ENCODE data around the gene CADM1.
"Not testable (repeated sequence)": the region's sequence is repeated elsewhere in the genome, so short reads cannot be mapped to it uniquely, and the experiment has no call there.

The CADM1 gene

GRCh38 chr11:115474306-115474705 is 29.9 kb downstream of the CADM1 start:
- not testable (repeated sequence) for H3K4me3 ChIP-seq (ENCODE audit: low read length)

DNA sequence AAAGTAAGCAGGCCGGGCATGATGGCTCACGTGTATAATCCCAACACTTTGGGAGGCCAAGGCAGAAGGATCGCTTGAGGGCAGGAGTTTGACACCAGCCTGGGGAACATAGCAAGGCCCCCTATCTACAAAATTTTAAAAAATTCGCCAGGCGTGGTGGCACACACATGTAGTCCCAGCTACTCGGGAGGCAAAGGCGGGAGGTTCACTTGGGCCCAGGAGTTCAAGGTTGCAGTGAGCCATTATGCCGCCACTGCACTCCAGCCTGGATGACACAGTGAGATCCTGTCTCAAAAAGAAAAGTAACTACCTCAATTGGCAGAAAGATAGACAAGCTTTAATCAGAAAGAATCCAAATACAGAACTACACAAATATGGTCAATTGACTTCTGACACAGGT is 31.0 kb downstream of the CADM1 start:
- no peaks in the 10 kb centered on the region for H3K9me3 ChIP-seq (ENCODE audit: control insufficient read depth, low read length)
- no peak overlapping the region for H3K4me3 ChIP-seq (ENCODE audit: low read length)
- no peak overlapping the region for H3K9ac ChIP-seq (ENCODE audit: low read length)
- no peaks in the 10 kb centered on the region for H3K27me3 ChIP-seq (replicated peaks; ENCODE audit: control insufficient read depth, insufficient read depth, low read length)
- DNase-seq (ENCODE audit: low read depth): no peak
- H3K4me1 ChIP-seq (ENCODE audit: control insufficient read depth, insufficient read depth, low read length): no peaks in the 10 kb centered on the region
- no peaks in the 10 kb centered on the region for H3K36me3 ChIP-seq (ENCODE audit: control insufficient read depth, insufficient read depth, low read length, severe bottlenecking)

More at GRCh38 chr11:115474306-115474705, 29.9 kb downstream of the CADM1 start:
- not testable (repeated sequence) for H3K4me1 ChIP-seq (ENCODE audit: control insufficient read depth, insufficient read depth, low read length); DNase-seq (ENCODE audit: low read depth); H3K9me3 ChIP-seq (ENCODE audit: control insufficient read depth, low read length); H3K9ac ChIP-seq (ENCODE audit: low read length); H3K27me3 ChIP-seq (replicated peaks; ENCODE audit: control insufficient read depth, insufficient read depth, low read length); H3K36me3 ChIP-seq (ENCODE audit: control insufficient read depth, insufficient read depth, low read length, severe bottlenecking)

DNA sequence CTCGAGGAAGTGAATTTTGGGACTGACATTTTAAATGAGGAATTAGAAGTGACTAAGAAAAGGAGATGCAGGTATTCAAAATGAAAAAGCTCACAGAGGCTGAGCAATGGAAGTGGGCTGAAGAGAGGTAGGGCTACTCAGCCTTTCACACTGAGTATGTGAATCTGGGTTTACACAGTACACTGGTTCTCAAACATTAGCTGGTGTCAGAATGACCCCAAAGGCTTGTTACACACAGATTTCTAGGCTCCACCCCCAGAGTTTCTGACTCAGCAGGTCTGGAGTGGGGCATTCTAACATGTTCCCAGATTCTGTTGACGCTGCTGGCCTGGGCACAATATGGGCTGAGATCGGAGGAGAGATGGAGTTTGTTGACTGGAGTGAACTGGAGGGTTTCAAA is 32.8 kb downstream of the CADM1 start:
- Histone ChIP-seq H3K4me3 (ENCODE audit: low read length) (no peak overlapping the region), H3K4me1 (ENCODE audit: control insufficient read depth, insufficient read depth, low read length) (no peaks in the 10 kb centered on the region), H3K36me3 (ENCODE audit: control insufficient read depth, insufficient read depth, low read length, severe bottlenecking) (no peaks in the 10 kb centered on the region), H3K27me3 (replicated peaks; ENCODE audit: control insufficient read depth, insufficient read depth, low read length) (no peaks in the 10 kb centered on the region), H3K9me3 (ENCODE audit: control insufficient read depth, low read length) (no peaks in the 10 kb centered on the region), H3K9ac (ENCODE audit: low read length) (no peak overlapping the region)
- no peak for DNase-seq (ENCODE audit: low read depth)

- Histone ChIP-seq H3K9ac (ENCODE audit: low read length) (no peak overlapping the region), H3K4me1 (ENCODE audit: control insufficient read depth, insufficient read depth, low read length) (no peaks in the 10 kb centered on the region), H3K9me3 (ENCODE audit: control insufficient read depth, low read length) (no peaks in the 10 kb centered on the region), H3K27me3 (replicated peaks; ENCODE audit: control insufficient read depth, insufficient read depth, low read length) (no peaks in the 10 kb centered on the region), H3K4me3 (ENCODE audit: low read length) (no peak overlapping the region), H3K36me3 (ENCODE audit: control insufficient read depth, insufficient read depth, low read length, severe bottlenecking) (no peaks in the 10 kb centered on the region)
- no peak for DNase-seq (ENCODE audit: low read depth)
These were observed 33.3 kb downstream of the CADM1 start for GRCh38 chr11:115470928-115471327.

- H3K4me1 ChIP-seq (ENCODE audit: control insufficient read depth, insufficient read depth, low read length): no peaks in the 10 kb centered on the region
- H3K4me3 ChIP-seq (ENCODE audit: low read length): no peak overlapping the region
- H3K9me3 ChIP-seq (ENCODE audit: control insufficient read depth, low read length): no peaks in the 10 kb centered on the region
- no peaks in the 10 kb centered on the region for H3K27me3 ChIP-seq (replicated peaks; ENCODE audit: control insufficient read depth, insufficient read depth, low read length)
- no peaks in the 10 kb centered on the region for H3K36me3 ChIP-seq (ENCODE audit: control insufficient read depth, insufficient read depth, low read length, severe bottlenecking)
- no peak overlapping the region for H3K9ac ChIP-seq (ENCODE audit: low read length)
- no peak for DNase-seq (ENCODE audit: low read depth)
These were observed 34.9 kb downstream of the CADM1 start for GRCh38 chr11:115469361-115469760.

DNA sequence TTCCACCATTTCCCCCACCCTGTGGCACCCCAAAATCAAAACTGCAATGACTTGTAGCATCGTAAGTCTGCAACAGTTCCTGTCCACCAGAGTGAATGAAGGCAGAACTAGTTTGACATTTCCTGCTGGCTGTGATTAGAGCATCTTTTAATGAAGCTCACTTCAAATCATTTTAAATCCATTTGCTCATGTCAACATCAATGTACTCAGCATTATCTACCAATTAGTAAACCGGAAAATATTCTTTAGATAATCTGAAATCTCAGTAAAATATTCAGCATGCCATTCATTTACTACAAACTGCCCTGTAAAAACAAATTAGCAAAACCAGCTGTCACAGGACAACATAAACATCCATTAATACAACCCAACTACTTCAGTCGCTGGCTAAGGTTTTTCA is 38.1 kb downstream of the CADM1 start:
- Histone ChIP-seq H3K36me3 (ENCODE audit: control insufficient read depth, insufficient read depth, low read length, severe bottlenecking) (no peaks in the 10 kb centered on the region), H3K9me3 (ENCODE audit: control insufficient read depth, low read length) (no peaks in the 10 kb centered on the region), H3K4me3 (ENCODE audit: low read length) (no peak overlapping the region), H3K4me1 (ENCODE audit: control insufficient read depth, insufficient read depth, low read length) (no peaks in the 10 kb centered on the region), H3K9ac (ENCODE audit: low read length) (no peak overlapping the region), H3K27me3 (replicated peaks; ENCODE audit: control insufficient read depth, insufficient read depth, low read length) (no peaks in the 10 kb centered on the region)
- DNase-seq (ENCODE audit: low read depth): no peak

DNA sequence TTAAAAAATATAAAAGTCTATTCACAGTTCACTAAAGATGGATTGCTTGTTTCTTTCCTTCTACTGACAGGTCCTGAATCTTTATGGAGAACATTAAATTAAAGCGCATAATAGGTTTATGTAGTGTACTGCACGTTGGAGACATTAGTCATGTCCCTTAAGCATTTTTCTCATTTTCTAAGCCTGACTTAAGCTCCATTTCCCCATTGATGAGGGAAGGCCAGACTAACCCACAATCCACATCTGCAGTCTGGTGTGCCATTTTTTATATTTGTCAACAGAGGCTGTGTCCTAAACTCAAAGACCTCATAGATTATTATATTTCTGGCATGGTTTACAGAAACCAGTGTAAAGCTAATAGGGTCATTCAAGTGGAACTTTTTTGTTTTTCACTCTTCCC is 39.9 kb downstream of the CADM1 start:
- Histone ChIP-seq H3K9me3 (ENCODE audit: control insufficient read depth, low read length) (no peaks in the 10 kb centered on the region), H3K27me3 (replicated peaks; ENCODE audit: control insufficient read depth, insufficient read depth, low read length) (no peaks in the 10 kb centered on the region), H3K9ac (ENCODE audit: low read length) (no peak overlapping the region), H3K4me3 (ENCODE audit: low read length) (no peak overlapping the region), H3K36me3 (ENCODE audit: control insufficient read depth, insufficient read depth, low read length, severe bottlenecking) (no peaks in the 10 kb centered on the region), H3K4me1 (ENCODE audit: control insufficient read depth, insufficient read depth, low read length) (no peaks in the 10 kb centered on the region)
- no peak for DNase-seq (ENCODE audit: low read depth)

DNA sequence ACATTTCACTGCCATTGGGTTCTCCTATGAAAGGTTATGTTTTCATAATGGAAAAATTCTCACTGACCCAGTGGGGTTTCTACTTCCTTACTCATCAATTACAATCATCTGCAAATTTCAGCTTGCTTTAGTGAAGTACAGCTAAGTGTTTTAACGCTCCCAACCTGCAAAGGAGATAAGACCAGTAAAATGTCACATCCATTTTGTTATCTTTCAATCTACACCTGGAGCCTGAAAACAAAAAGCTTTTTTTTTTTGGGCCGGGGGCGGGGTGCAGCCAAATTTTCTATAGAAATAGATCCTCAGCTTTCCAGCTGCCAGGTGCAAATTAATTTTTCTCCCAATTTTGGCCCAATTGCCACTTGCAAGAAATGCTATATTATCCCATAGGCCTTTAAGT is 40.6 kb downstream of the CADM1 start:
- H3K4me1 ChIP-seq (ENCODE audit: control insufficient read depth, insufficient read depth, low read length): no peaks in the 10 kb centered on the region
- no peak for DNase-seq (ENCODE audit: low read depth)

GRCh38 chr11:115462757-115463156 is 41.5 kb downstream of the CADM1 start:
- H3K9ac ChIP-seq (ENCODE audit: low read length): no peak overlapping the region
- H3K9me3 ChIP-seq (ENCODE audit: control insufficient read depth, low read length): no peaks in the 10 kb centered on the region
- no peak overlapping the region for H3K4me3 ChIP-seq (ENCODE audit: low read length)
- no peaks in the 10 kb centered on the region for H3K4me1 ChIP-seq (ENCODE audit: control insufficient read depth, insufficient read depth, low read length)
- DNase-seq (ENCODE audit: low read depth): no peak
- no peaks in the 10 kb centered on the region for H3K36me3 ChIP-seq (ENCODE audit: control insufficient read depth, insufficient read depth, low read length, severe bottlenecking)
- H3K27me3 ChIP-seq (replicated peaks; ENCODE audit: control insufficient read depth, insufficient read depth, low read length): no peaks in the 10 kb centered on the region

More for the DNA sequence above, 40.6 kb downstream of the CADM1 start:
- H3K4me3 ChIP-seq (ENCODE audit: low read length): no peak overlapping the region
- no peaks in the 10 kb centered on the region for H3K36me3 ChIP-seq (ENCODE audit: control insufficient read depth, insufficient read depth, low read length, severe bottlenecking)
- no peaks in the 10 kb centered on the region for H3K27me3 ChIP-seq (replicated peaks; ENCODE audit: control insufficient read depth, insufficient read depth, low read length)
- no peak overlapping the region for H3K9ac ChIP-seq (ENCODE audit: low read length)
- H3K9me3 ChIP-seq (ENCODE audit: control insufficient read depth, low read length): no peaks in the 10 kb centered on the region

- Histone ChIP-seq H3K4me3 (ENCODE audit: low read length) (no peak overlapping the region), H3K9me3 (ENCODE audit: control insufficient read depth, low read length) (no peaks in the 10 kb centered on the region), H3K9ac (ENCODE audit: low read length) (no peak overlapping the region), H3K36me3 (ENCODE audit: control insufficient read depth, insufficient read depth, low read length, severe bottlenecking) (no peaks in the 10 kb centered on the region), H3K4me1 (ENCODE audit: control insufficient read depth, insufficient read depth, low read length) (no peaks in the 10 kb centered on the region), H3K27me3 (replicated peaks; ENCODE audit: control insufficient read depth, insufficient read depth, low read length) (no peaks in the 10 kb centered on the region)
- DNase-seq (ENCODE audit: low read depth): no peak
These were observed 42.1 kb downstream of the CADM1 start for GRCh38 chr11:115462004-115462541.

DNA sequence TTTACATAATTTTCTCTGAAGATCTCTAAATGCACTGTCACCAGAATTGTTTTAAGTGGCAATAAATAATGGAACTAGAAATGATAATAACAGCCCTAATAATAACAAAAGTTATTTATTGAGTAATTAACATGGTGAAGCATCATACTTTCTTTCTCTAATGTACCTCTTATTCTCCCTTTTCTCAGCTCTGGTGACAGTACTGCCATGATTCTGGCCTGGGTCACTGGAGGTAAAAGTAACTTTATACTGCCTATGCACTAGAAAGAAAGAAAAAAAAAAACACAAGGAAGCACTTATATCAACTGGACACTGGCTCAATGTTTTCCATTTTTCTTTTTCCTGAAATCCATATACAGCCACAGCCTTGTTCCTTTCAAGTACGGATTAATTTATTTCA is 43.7 kb downstream of the CADM1 start:
- Histone ChIP-seq H3K4me3 (ENCODE audit: low read length) (no peak overlapping the region), H3K27me3 (replicated peaks; ENCODE audit: control insufficient read depth, insufficient read depth, low read length) (no peaks in the 10 kb centered on the region), H3K4me1 (ENCODE audit: control insufficient read depth, insufficient read depth, low read length) (no peaks in the 10 kb centered on the region), H3K9me3 (ENCODE audit: control insufficient read depth, low read length) (no peaks in the 10 kb centered on the region), H3K9ac (ENCODE audit: low read length) (no peak overlapping the region), H3K36me3 (ENCODE audit: control insufficient read depth, insufficient read depth, low read length, severe bottlenecking) (no peaks in the 10 kb centered on the region)
- DNase-seq (ENCODE audit: low read depth): no peak

- no peak for DNase-seq (ENCODE audit: low read depth)
- Histone ChIP-seq H3K36me3 (ENCODE audit: control insufficient read depth, insufficient read depth, low read length, severe bottlenecking) (no peaks in the 10 kb centered on the region), H3K4me1 (ENCODE audit: control insufficient read depth, insufficient read depth, low read length) (no peaks in the 10 kb centered on the region), H3K4me3 (ENCODE audit: low read length) (no peak overlapping the region), H3K9me3 (ENCODE audit: control insufficient read depth, low read length) (no peaks in the 10 kb centered on the region), H3K27me3 (replicated peaks; ENCODE audit: control insufficient read depth, insufficient read depth, low read length) (no peaks in the 10 kb centered on the region), H3K9ac (ENCODE audit: low read length) (no peak overlapping the region)
These were observed 44.7 kb downstream of the CADM1 start for GRCh38 chr11:115459563-115459962.

Measured in adipocyte (in vitro differentiated cells).